Smooth muscle cell (in vitro differentiated cells): ENCODE measurements around the gene STK36. TPM values are rescaled to one million over a fixed set of nuclear protein-coding genes. Genes with fewer than 3 reads are reported as not detected.

ENCODE experiments used
- DNase-seq: peaks from one replicate; lab custom pipeline; 2025; ENCODE audit not compliant: unreplicated experiment; lab: John Stamatoyannopoulos, UW
- H2AFZ ChIP-seq: fragments of 200-600 bp; sonication (generic); 2 replicates; pipeline ENCODE4 v1.6.0; 2016; ENCODE audit warnings: antibody characterized with exemption, low read depth, mild to moderate bottlenecking
- H3F3A ChIP-seq: fragments of 200-600 bp; sonication (generic); 2 replicates; pipeline ENCODE4 v1.6.0; 2017; ENCODE audit warnings: antibody characterized with exemption, low read depth
- H3K27ac ChIP-seq: fragments of 200-600 bp; sonication (generic); 2 replicates; pipeline ENCODE4 v1.5.1; 2016; ENCODE audit warnings: low read depth, mild to moderate bottlenecking
- H3K27me3 ChIP-seq: fragments of 200-600 bp; sonication (generic); 2 replicates; pipeline ENCODE4 v1.6.1; 2016; ENCODE audit warnings: low read depth, mild to moderate bottlenecking
- H3K36me3 ChIP-seq: fragments of 200-600 bp; sonication (generic); 2 replicates; pipeline ENCODE4 v1.5.1; 2016; ENCODE audit warnings: low read depth
- H3K4me1 ChIP-seq: fragments of 200-600 bp; sonication (generic); 2 replicates; pipeline ENCODE4 v1.5.1; 2016; ENCODE audit warnings: low read depth
- H3K4me2 ChIP-seq: fragments of 200-600 bp; sonication (generic); 2 replicates; pipeline ENCODE4 v1.6.0; 2016; ENCODE audit warnings: mild to moderate bottlenecking
- H3K4me3 ChIP-seq: fragments of 200-600 bp; sonication (generic); 2 replicates; pipeline ENCODE4 v1.5.1; 2016; ENCODE audit warnings: mild to moderate bottlenecking
- H3K79me2 ChIP-seq: fragments of 200-600 bp; sonication (generic); 2 replicates; pipeline ENCODE4 v1.6.0; 2016; ENCODE audit warnings: low read depth, mild to moderate bottlenecking
- H3K9ac ChIP-seq: fragments of 200-600 bp; sonication (generic); 2 replicates; pipeline ENCODE4 v1.6.0; 2016; ENCODE audit warnings: low read depth
- H3K9me3 ChIP-seq: fragments of 200-600 bp; sonication (generic); replicated peaks from 2 replicates; pipeline ENCODE4 v1.5.1; 2016; ENCODE audit warnings: low read depth
- H4K20me1 ChIP-seq: fragments of 200-600 bp; sonication (generic); 2 replicates; pipeline ENCODE4 v1.6.0; 2016; ENCODE audit warnings: low read depth
- CTCF ChIP-seq: fragments of 200-600 bp; sonication (generic); IDR thresholded peaks from 2 replicates; pipeline ENCODE4 v1.5.1; 2017; ENCODE audit warnings: borderline replicate concordance, mild to moderate bottlenecking, antibody characterized with exemption; ENCODE audit not compliant: insufficient read depth, poor library complexity, severe bottlenecking
- WGBS: methylation state at CpG from one replicate; pipeline ENCODE4 v1.1.7; 2016; ENCODE audit warnings: low lambda C conversion rate; 5-methylcytosine and 5-hydroxymethylcytosine counted together
- polyA plus RNA-seq: library from polyadenylated mRNA; unstranded; fragments of >200 nt; fragmentation: Nextera tagmentation; extraction: Ambion mirVana; gene quantifications from 2 replicates; pipeline ENCODE4 v1.2.1, GENCODE V29; 2016
- total RNA-seq: library from RNA; depleted of rRNA; stranded (reverse); fragments of >200 nt; gene quantifications from 2 replicates; pipeline ENCODE4 v1.2.3, GENCODE V29; 2014

STK36 gene
- total and polyA plus RNA-seq, 2 experiments from 2014 or later: 18.8 to 22.7 TPM

GRCh38 chr2:218701806-218702205 lies 29.9 kb downstream of the STK36 start:
- no peaks in the 10 kb centered on the region for H3K79me2 ChIP-seq
- no peak overlapping the region for H3K27ac ChIP-seq
- H3K4me2 ChIP-seq: no peak overlapping the region
- H3K9ac ChIP-seq: no peak overlapping the region
- H3K4me3 ChIP-seq: no peak overlapping the region
- H4K20me1 ChIP-seq: no peaks in the 10 kb centered on the region
- no peak overlapping the region for H2AFZ ChIP-seq
- no peak for DNase-seq
- no peak for TF ChIP-seq CTCF
- no peaks in the 10 kb centered on the region for H3K4me1 ChIP-seq
- H3K9me3 ChIP-seq: no peaks in the 10 kb centered on the region
- no peaks in the 10 kb centered on the region for H3K36me3 ChIP-seq
- WGBS: 98% methylated on average over 2 of the region's 2 CpGs
- H3K27me3 ChIP-seq: no peaks in the 10 kb centered on the region
- no peaks in the 10 kb centered on the region for H3F3A ChIP-seq

- H2AFZ ChIP-seq: no peak overlapping the region
- no peaks in the 10 kb centered on the region for H3K79me2 ChIP-seq
- no peaks in the 10 kb centered on the region for H4K20me1 ChIP-seq
- H3K36me3 ChIP-seq: no peaks in the 10 kb centered on the region
- no peak for TF ChIP-seq CTCF
- 91% methylated on average over 4 of the region's 4 CpGs for WGBS
- no peak overlapping the region for H3K27ac ChIP-seq
- no peaks in the 10 kb centered on the region for H3F3A ChIP-seq
- no peaks in the 10 kb centered on the region for H3K9me3 ChIP-seq
- H3K4me2 ChIP-seq: no peak overlapping the region
- H3K27me3 ChIP-seq: no peaks in the 10 kb centered on the region
- no peak for DNase-seq
- no peaks in the 10 kb centered on the region for H3K4me1 ChIP-seq
- no peak overlapping the region for H3K9ac ChIP-seq
- no peak overlapping the region for H3K4me3 ChIP-seq
Measured at GRCh38 chr2:218703341-218703740, 31.5 kb downstream of the STK36 start.

GRCh38 chr2:218708086-218708485 lies 36.2 kb downstream of the STK36 start:
- peaks cover 17% of the 10 kb centered on the region for H3K79me2 ChIP-seq
- H4K20me1 ChIP-seq: no peaks in the 10 kb centered on the region
- H3K4me3 ChIP-seq: no peak overlapping the region
- H3K27ac ChIP-seq: no peak overlapping the region
- 92% methylated on average over 4 of the region's 4 CpGs for WGBS
- no peaks in the 10 kb centered on the region for H3F3A ChIP-seq
- no peaks in the 10 kb centered on the region for H3K27me3 ChIP-seq
- H3K4me1 ChIP-seq: no peaks in the 10 kb centered on the region
- H2AFZ ChIP-seq: no peak overlapping the region
- no peaks in the 10 kb centered on the region for H3K9me3 ChIP-seq
- no peak for TF ChIP-seq CTCF
- no peak for DNase-seq
- H3K36me3 ChIP-seq: no peaks in the 10 kb centered on the region
- no peak overlapping the region for H3K9ac ChIP-seq
- H3K4me2 ChIP-seq: no peak overlapping the region

GRCh38 chr2:218709908-218710307 lies 38.0 kb downstream of the STK36 start:
- WGBS: 90% methylated on average over 8 of the region's 8 CpGs
- Histone ChIP-seq H3K79me2 (peaks cover 33% of the 10 kb centered on the region), H3F3A (no peaks in the 10 kb centered on the region), H3K4me2 (peak overlapping the region; percentile 61), H3K9me3 (no peaks in the 10 kb centered on the region), H4K20me1 (peaks cover 10% of the 10 kb centered on the region), H3K9ac (no peak overlapping the region), H3K27me3 (no peaks in the 10 kb centered on the region), H3K36me3 (no peaks in the 10 kb centered on the region), H3K4me1 (no peaks in the 10 kb centered on the region), H3K27ac (no peak overlapping the region), H2AFZ (no peak overlapping the region), H3K4me3 (no peak overlapping the region)
- DNase-seq: no peak
- TF ChIP-seq CTCF: no peak
